ENCODE results near the gene STEAP1B. TPM values are rescaled to one million over a fixed set of nuclear protein-coding genes. Genes with fewer than 3 reads are reported as not detected.
"Not testable (repeated sequence)": the region's sequence is repeated elsewhere in the genome, so short reads cannot be mapped to it uniquely, and the experiment has no call there.

STEAP1B gene
- polyA plus RNA-seq (2013): 3.9 and 4.2 TPM in 2 replicates

DNA sequence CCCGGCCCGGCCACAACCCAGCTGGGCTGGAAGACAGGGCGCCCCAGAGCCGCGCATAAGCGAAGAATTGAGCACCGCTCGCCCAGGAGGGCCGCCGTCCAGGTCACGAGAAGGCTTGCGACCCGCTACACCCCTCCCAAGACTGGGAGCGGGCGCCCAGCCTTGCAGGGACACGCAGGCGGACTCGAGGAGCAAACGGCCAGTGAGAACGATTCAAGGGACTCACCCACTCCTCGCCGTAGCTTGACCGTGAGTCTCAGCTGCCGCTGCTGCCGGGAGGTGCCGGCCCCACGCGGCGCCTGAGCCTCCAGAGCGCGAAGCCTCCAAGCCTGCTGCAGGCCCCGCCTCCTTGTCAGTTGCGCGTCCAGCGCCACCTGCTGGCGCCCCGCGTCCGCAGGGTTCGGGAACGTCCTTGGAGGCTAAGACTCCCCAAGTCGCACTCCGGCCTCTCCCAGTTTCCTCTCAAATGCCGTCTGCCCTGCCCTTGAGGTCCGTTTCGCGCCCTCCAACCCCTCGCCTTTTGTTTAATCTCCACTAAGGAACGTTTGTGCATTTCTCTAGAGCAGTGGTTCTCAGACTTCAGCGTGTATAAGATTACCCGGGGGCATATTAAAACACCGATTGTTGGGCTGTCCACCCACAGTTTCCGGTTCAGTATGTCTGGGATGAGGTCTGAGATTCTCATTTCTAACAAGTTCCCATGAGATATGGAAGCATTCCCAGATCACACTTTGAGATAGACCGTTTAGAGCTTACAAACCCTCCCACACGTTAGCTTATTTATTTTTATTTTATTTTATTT, at the start of gene STEAP1B:
Gene STEAP1B, minus strand, starts transcription at position 301 of the 802 bp plus-strand sequence. CDS start 5,333 bp downstream, outside the sequence.
- not testable (repeated sequence) for H3K4ac ChIP-seq (ENCODE audit: low read depth, low read length); H3K18ac ChIP-seq (ENCODE audit: low read length); H3K4me1 ChIP-seq (ENCODE audit: control insufficient read depth in 1 of 2, insufficient read depth in 2 of 2, low read length in 2 of 2); H3K9ac ChIP-seq (ENCODE audit: low read length); H2BK12ac ChIP-seq (ENCODE audit: low read length); H4K12ac ChIP-seq (ENCODE audit: low read depth, low read length); H3K79me2 ChIP-seq (ENCODE audit: control insufficient read depth, insufficient read depth, low read length, poor library complexity); H3K27ac ChIP-seq (ENCODE audit: low read depth, low read length); H3K14ac ChIP-seq (ENCODE audit: low read length); H3K9me3 ChIP-seq (ENCODE audit: insufficient read depth, low read depth, low read length); H2AK5ac ChIP-seq (ENCODE audit: low read length); H3K36me3 ChIP-seq (ENCODE audit: control insufficient read depth in 1 of 2, insufficient read depth in 2 of 2, low read length in 2 of 2); H4K91ac ChIP-seq (ENCODE audit: low read depth, low read length); H3K27me3 ChIP-seq (ENCODE audit: insufficient read depth, low read length); H2BK120ac ChIP-seq (ENCODE audit: insufficient read depth, low read length, poor library complexity); H2BK5ac ChIP-seq (ENCODE audit: low read depth, low read length, poor library complexity); H3K79me1 ChIP-seq (ENCODE audit: low read length); H3K23ac ChIP-seq (ENCODE audit: low read length)
- no CpG with 5 or more reads among the region's 55 CpGs for WGBS (ENCODE audit: extremely low coverage, insufficient coverage, insufficient read length)
- peak within 1 kb of the TSS; percentile 67 for H3K4me3 ChIP-seq (ENCODE audit: low read depth, low read length)
- H2AFZ ChIP-seq (ENCODE audit: insufficient read depth, low read length, poor library complexity): peak within 1 kb of the TSS; percentile 42
- peak within 1 kb of the TSS; percentile 35 for H4K8ac ChIP-seq (ENCODE audit: low read depth, low read length)
- peak within 1 kb of the TSS; percentile 73 for H3K4me2 ChIP-seq (ENCODE audit: low read length)
- DNase-seq: peak; percentile 87 to 96

DNA sequence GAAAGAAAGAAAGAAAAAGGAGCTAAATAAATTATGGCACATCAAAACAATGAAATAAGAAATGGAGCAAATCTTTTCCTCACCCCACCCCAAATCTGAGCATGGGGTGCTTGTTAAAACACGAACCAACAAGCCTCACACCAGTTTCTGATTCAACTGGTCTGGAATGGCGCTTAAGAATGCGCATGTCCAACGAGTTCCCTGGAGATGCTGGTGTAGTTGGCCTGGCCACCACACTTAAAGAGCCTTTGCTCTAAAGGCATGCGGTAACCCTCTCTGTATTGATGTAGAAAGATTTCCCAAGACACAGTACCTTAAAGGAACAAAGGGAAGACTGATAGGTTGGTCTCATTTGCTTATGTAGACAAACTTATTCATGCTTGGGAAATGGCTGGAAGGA, 49.1 kb upstream of the STEAP1B start:
- Histone ChIP-seq H3K4me1 (ENCODE audit: control insufficient read depth in 1 of 2, insufficient read depth in 2 of 2, low read length in 2 of 2) (peaks cover 0 to 3% of the 10 kb centered on the region in 2 experiments), H2AK5ac (ENCODE audit: low read length) (no peak overlapping the region), H2BK120ac (ENCODE audit: insufficient read depth, low read length, poor library complexity) (no peak overlapping the region), H3K4ac (ENCODE audit: low read depth, low read length) (no peak overlapping the region), H2BK5ac (ENCODE audit: low read depth, low read length, poor library complexity) (no peak overlapping the region), H3K4me2 (ENCODE audit: low read length) (peak overlapping the region; percentile 90), H3K9ac (ENCODE audit: low read length) (no peak overlapping the region), H4K8ac (ENCODE audit: low read depth, low read length) (no peak overlapping the region), H4K12ac (ENCODE audit: low read depth, low read length) (no peak overlapping the region), H2BK12ac (ENCODE audit: low read length) (no peak overlapping the region), H3K27me3 (ENCODE audit: insufficient read depth, low read length) (no peaks in the 10 kb centered on the region), H3K14ac (ENCODE audit: low read length) (no peak overlapping the region), H3K79me1 (ENCODE audit: low read length) (no peaks in the 10 kb centered on the region), H2AFZ (ENCODE audit: insufficient read depth, low read length, poor library complexity) (no peak overlapping the region), H3K79me2 (ENCODE audit: control insufficient read depth, insufficient read depth, low read length, poor library complexity) (no peaks in the 10 kb centered on the region), H3K9me3 (ENCODE audit: insufficient read depth, low read depth, low read length) (no peaks in the 10 kb centered on the region), H4K91ac (ENCODE audit: low read depth, low read length) (no peak overlapping the region), H3K27ac (ENCODE audit: low read depth, low read length) (no peak overlapping the region), H3K23ac (ENCODE audit: low read length) (no peak overlapping the region), H3K4me3 (ENCODE audit: low read depth, low read length) (no peak overlapping the region), H3K18ac (ENCODE audit: low read length) (no peak overlapping the region), H3K36me3 (ENCODE audit: control insufficient read depth in 1 of 2, insufficient read depth in 2 of 2, low read length in 2 of 2) (no peaks in the 10 kb centered on the region)
- WGBS (ENCODE audit: extremely low coverage, insufficient coverage, insufficient read length): no CpG with 5 or more reads among the region's 5 CpGs
- peak; percentile 73 to 87 for DNase-seq

DNA sequence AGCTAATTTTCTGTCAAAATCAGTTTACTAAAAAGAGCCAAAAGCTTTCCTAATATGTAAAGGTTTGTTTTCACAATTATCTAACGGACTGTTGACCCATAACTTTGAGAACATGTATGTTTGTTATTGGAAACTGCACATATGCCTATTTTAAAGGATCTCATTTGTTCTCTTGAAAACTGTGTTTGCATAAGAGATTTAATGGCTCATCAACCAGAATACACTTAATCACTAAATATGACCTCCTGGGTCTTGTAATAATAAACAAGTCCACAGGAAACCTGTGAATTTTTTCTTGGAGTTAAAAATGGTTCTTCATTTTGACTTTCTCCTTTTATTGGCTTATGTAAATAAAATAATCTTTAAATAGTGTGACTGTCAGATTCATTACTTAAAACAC, 48.3 kb upstream of the STEAP1B start:
- no peak overlapping the region for H3K4me2 ChIP-seq (ENCODE audit: low read length)
- H3K4ac ChIP-seq (ENCODE audit: low read depth, low read length): no peak overlapping the region
- no peak overlapping the region for H4K12ac ChIP-seq (ENCODE audit: low read depth, low read length)
- H3K36me3 ChIP-seq (ENCODE audit: control insufficient read depth in 1 of 2, insufficient read depth in 2 of 2, low read length in 2 of 2): no peaks in the 10 kb centered on the region
- H2BK5ac ChIP-seq (ENCODE audit: low read depth, low read length, poor library complexity): no peak overlapping the region
- H3K18ac ChIP-seq (ENCODE audit: low read length): no peak overlapping the region
- no peak overlapping the region for H4K91ac ChIP-seq (ENCODE audit: low read depth, low read length)
- H3K14ac ChIP-seq (ENCODE audit: low read length): no peak overlapping the region
- no peak overlapping the region for H2BK12ac ChIP-seq (ENCODE audit: low read length)
- no peak overlapping the region for H3K23ac ChIP-seq (ENCODE audit: low read length)
- no peaks in the 10 kb centered on the region for H3K27me3 ChIP-seq (ENCODE audit: insufficient read depth, low read length)
- peaks cover 0 to 3% of the 10 kb centered on the region in 2 experiments for H3K4me1 ChIP-seq (ENCODE audit: control insufficient read depth in 1 of 2, insufficient read depth in 2 of 2, low read length in 2 of 2)
- no peak overlapping the region for H2AK5ac ChIP-seq (ENCODE audit: low read length)
- H3K27ac ChIP-seq (ENCODE audit: low read depth, low read length): no peak overlapping the region
- WGBS (ENCODE audit: extremely low coverage, insufficient coverage, insufficient read length): no CpG with 5 or more reads among the region's 1 CpG
- no peak overlapping the region for H3K9ac ChIP-seq (ENCODE audit: low read length)
- no peaks in the 10 kb centered on the region for H3K79me2 ChIP-seq (ENCODE audit: control insufficient read depth, insufficient read depth, low read length, poor library complexity)
- H4K8ac ChIP-seq (ENCODE audit: low read depth, low read length): no peak overlapping the region
- H3K4me3 ChIP-seq (ENCODE audit: low read depth, low read length): no peak overlapping the region
- H2AFZ ChIP-seq (ENCODE audit: insufficient read depth, low read length, poor library complexity): no peak overlapping the region
- no peaks in the 10 kb centered on the region for H3K9me3 ChIP-seq (ENCODE audit: insufficient read depth, low read depth, low read length)
- no peak for DNase-seq
- no peak overlapping the region for H2BK120ac ChIP-seq (ENCODE audit: insufficient read depth, low read length, poor library complexity)
- no peaks in the 10 kb centered on the region for H3K79me1 ChIP-seq (ENCODE audit: low read length)

DNA sequence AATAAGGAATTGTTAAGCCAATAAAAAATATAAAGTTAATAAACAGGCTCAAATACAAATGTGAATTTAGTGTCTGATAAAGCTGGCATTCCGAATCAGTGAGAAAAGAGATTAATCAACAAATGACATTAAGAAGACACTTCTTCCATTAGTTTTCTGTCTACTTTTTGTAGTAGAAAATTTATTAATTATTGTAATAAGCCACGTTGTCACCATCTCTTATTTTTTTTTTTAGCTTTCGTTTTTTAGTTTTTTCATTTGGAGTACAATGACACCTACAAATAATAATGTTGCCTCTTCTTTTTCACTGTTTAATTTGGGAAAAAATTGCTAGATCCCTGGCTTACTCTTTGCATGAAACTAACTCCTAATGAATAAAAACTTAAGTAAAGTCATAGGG, 46.8 kb upstream of the STEAP1B start:
- H2AFZ ChIP-seq (ENCODE audit: insufficient read depth, low read length, poor library complexity): no peak overlapping the region
- H3K4me1 ChIP-seq (ENCODE audit: control insufficient read depth in 1 of 2, insufficient read depth in 2 of 2, low read length in 2 of 2): peaks cover 0 to 3% of the 10 kb centered on the region in 2 experiments
- H3K9me3 ChIP-seq (ENCODE audit: insufficient read depth, low read depth, low read length): no peaks in the 10 kb centered on the region
- no peak overlapping the region for H2BK120ac ChIP-seq (ENCODE audit: insufficient read depth, low read length, poor library complexity)
- no peak overlapping the region for H3K27ac ChIP-seq (ENCODE audit: low read depth, low read length)
- DNase-seq: no peak
- H3K4me3 ChIP-seq (ENCODE audit: low read depth, low read length): no peak overlapping the region
- H3K4ac ChIP-seq (ENCODE audit: low read depth, low read length): no peak overlapping the region
- H3K36me3 ChIP-seq (ENCODE audit: control insufficient read depth in 1 of 2, insufficient read depth in 2 of 2, low read length in 2 of 2): no peaks in the 10 kb centered on the region
- H4K12ac ChIP-seq (ENCODE audit: low read depth, low read length): no peak overlapping the region
- no peak overlapping the region for H4K8ac ChIP-seq (ENCODE audit: low read depth, low read length)
- H3K9ac ChIP-seq (ENCODE audit: low read length): no peak overlapping the region
- no peak overlapping the region for H3K18ac ChIP-seq (ENCODE audit: low read length)
- no peaks in the 10 kb centered on the region for H3K79me1 ChIP-seq (ENCODE audit: low read length)
- H2BK5ac ChIP-seq (ENCODE audit: low read depth, low read length, poor library complexity): no peak overlapping the region
- H2BK12ac ChIP-seq (ENCODE audit: low read length): no peak overlapping the region
- no peaks in the 10 kb centered on the region for H3K79me2 ChIP-seq (ENCODE audit: control insufficient read depth, insufficient read depth, low read length, poor library complexity)
- H3K4me2 ChIP-seq (ENCODE audit: low read length): no peak overlapping the region
- no peaks in the 10 kb centered on the region for H3K27me3 ChIP-seq (ENCODE audit: insufficient read depth, low read length)
- H4K91ac ChIP-seq (ENCODE audit: low read depth, low read length): no peak overlapping the region
- no peak overlapping the region for H2AK5ac ChIP-seq (ENCODE audit: low read length)
- WGBS (ENCODE audit: extremely low coverage, insufficient coverage, insufficient read length): no CpG with 5 or more reads among the region's 3 CpGs
- H3K23ac ChIP-seq (ENCODE audit: low read length): no peak overlapping the region
- H3K14ac ChIP-seq (ENCODE audit: low read length): no peak overlapping the region
